Small intestine (tissue), 7 donors: ENCODE results near the gene CLPSL1. TPM values are rescaled to one million over a fixed set of nuclear protein-coding genes. Genes with fewer than 3 reads are reported as not detected.
A peak's percentile ranks its signal among the peaks of the same experiment; 100 is the strongest.

Experiments
- DNase-seq, 2 donors: peaks; one replicate each; pipeline versions ENCODE4 v3.0.0 to v3.0.0-alpha.2; 2013
- FAIRE-seq: peaks from 2 replicates; lab custom pipeline; 2012; peaks lifted over from hg19 to GRCh38; lab: Jason Lieb, UNC
- H3K27ac ChIP-seq, 3 donors: one replicate each; pipeline ENCODE4 v1.5.1; 2013; ENCODE audit warnings: low read length in 2 of 3, mild to moderate bottlenecking in 2 of 3, control low read depth in 1 of 3, inconsistent platforms in 1 of 3, low read depth in 1 of 3, moderate library complexity in 1 of 3
- H3K27me3 ChIP-seq, 3 donors: one replicate each; pipeline ENCODE4 v1.6.1; 2013; ENCODE audit warnings: low read length in 3 of 3, inconsistent platforms in 1 of 3; ENCODE audit not compliant: control insufficient read depth in 3 of 3, insufficient read depth in 3 of 3
- H3K36me3 ChIP-seq, 3 donors: one replicate each; pipeline ENCODE4 v1.6.1; 2013; ENCODE audit warnings: low read length in 3 of 3, inconsistent platforms in 1 of 3, low read depth in 1 of 3, mild to moderate bottlenecking in 1 of 3, moderate library complexity in 1 of 3; ENCODE audit not compliant: control insufficient read depth in 3 of 3, insufficient read depth in 2 of 3
- H3K4me1 ChIP-seq, 3 donors: one replicate each; pipeline ENCODE4 v1.6.1; 2013; ENCODE audit warnings: low read length in 2 of 3, inconsistent platforms in 1 of 3, low read depth in 1 of 3, mild to moderate bottlenecking in 1 of 3, moderate library complexity in 1 of 3; ENCODE audit not compliant: control insufficient read depth in 3 of 3, insufficient read depth in 2 of 3
- H3K4me3 ChIP-seq, 3 donors: one replicate each; pipeline ENCODE4 v1.5.1; 2013; ENCODE audit warnings: low read length in 3 of 3, control low read depth in 1 of 3, inconsistent platforms in 1 of 3, low read depth in 1 of 3, mild to moderate bottlenecking in 1 of 3, moderate library complexity in 1 of 3
- H3K9me3 ChIP-seq, 2 donors: one replicate each; pipeline ENCODE4 v1.6.1; 2013; ENCODE audit warnings: low read depth in 1 of 2, low read length in 1 of 2; ENCODE audit not compliant: control insufficient read depth in 2 of 2, insufficient read depth in 1 of 2
- WGBS, 3 donors: extraction: QIAGEN DNeasy Blood & Tissue Kit; methylation state at CpG; one replicate each; pipeline ENCODE4 v1.1.7; 2013; 5-methylcytosine and 5-hydroxymethylcytosine counted together
- polyA plus RNA-seq, 4 donors: library from polyadenylated mRNA; stranded (reverse) in 3 of 4; unstranded in 1 of 4; fragments of 200-250 nt in 3 of 4; fragments of 120-200 nt in 1 of 4; gene quantifications; one replicate each; pipeline versions ENCODE4 v1.2.1 to v1.2.3, GENCODE V29; 2013
- donor health status: healthy with polysubstance abuse.
- donor health status: control.
- donor health status: control.
- donor health status: Bipolar disorder and iron deficiency.
- donor health status: healthy.

The CLPSL1 gene
- polyA plus RNA-seq, 4 donors, result not detected

DNA sequence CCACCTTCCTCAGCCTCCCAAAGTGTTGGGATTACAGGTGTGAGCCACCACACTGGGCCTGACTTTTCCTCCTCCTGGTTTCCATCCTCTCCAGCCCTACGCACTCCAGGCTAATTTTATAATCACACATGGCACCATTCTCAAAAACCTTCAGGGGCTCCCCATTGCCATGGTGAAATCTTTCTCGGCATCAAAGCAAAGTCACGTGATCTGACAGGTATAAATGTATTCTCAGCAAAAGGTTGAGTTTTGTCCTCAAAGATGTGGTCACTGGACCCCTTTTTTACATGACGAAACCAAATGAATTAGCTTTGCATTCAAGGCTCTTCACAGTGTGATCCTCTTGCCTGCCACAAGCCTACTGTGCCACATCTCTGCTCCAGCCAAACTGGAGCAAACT lies 28.5 kb upstream of the CLPSL1 start:
- WGBS, 3 donors, result 87 to 94% (median 93%) methylated on average over 4 of the region's 4 CpGs

DNA sequence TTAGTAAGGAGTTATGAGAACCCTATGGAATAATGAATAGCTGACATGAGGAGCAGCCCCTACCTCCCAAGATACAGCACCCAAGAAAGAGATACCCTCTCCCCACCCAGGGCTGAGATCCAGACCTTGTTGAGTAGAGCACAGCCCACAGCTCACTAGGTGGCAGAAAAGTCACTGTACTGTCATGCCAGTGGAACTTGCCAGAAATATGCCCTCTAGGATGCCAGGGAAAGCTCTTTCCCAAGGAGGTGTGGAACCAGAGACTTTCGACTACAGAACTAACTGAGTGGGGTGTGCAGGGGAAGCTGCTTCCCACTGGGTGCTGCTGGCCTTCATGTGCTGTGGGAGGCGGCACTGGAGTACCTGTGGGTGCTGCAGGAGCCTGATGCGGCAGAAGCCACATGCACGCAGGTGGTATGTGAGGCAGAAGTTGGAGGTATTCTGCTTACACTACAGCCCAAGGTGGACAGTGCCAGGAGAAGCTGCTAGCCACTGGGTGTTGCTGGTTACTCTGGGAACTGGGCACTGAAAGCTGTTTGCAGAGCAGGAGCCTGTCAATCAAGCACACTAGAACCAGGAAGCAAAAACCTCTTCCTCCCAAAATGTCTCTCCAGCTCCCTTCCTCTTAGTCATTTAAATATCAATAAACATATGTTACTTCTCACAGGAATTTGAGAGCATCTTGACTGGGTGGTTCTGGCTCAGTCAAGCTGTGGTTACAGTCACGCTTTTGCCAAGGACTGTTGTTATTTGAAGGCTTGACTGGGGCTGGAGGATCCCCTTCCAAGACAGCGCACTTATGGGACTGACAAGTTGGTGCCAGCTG lies 26.2 kb upstream of the CLPSL1 start:
- FAIRE-seq, result no peak
- no peaks in the 10 kb centered on the region for H3K4me1 ChIP-seq

More for the DNA sequence above, 28.5 kb upstream of the CLPSL1 start:
- FAIRE-seq (no peak), DNase-seq (no peak)
- no peaks in the 10 kb centered on the region for H3K9me3 ChIP-seq
- H3K27me3 ChIP-seq, result peaks cover 0 to 2% (median 2%) of the 10 kb centered on the region in 3 donors
- no peak overlapping the region for H3K4me3 ChIP-seq
- no peaks in the 10 kb centered on the region for H3K4me1 ChIP-seq
- no peak overlapping the region for H3K27ac ChIP-seq
- no peaks in the 10 kb centered on the region for H3K36me3 ChIP-seq

DNA sequence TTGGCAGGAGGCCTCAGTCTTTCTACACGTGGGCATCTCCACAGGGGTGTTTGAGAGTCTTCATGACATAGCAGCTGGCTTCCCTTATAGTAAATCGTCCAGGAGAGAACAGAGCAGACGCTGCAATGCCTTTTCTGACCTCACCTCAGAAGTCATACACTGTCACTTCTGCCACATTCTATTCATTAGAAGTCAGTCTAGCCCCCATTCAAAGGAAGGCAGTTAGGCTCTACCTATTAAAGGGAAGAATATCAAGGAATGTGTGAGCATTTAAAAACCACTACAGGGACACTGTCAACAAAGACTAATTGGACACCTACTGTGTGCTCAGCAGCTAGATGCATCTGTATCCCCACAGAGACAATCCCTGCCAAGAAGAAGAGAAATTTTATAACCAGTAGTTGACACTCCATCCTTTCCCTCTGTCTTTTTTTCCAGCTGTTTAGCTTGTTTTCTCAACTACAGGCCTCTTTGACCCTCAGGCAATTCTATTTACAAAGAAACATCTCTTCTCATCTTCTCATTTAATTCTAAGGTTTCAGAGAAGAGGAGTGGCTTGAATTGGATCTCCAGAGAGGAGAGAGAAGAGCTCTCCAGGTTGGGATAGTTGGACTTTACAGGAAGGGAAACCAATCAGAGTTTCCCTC lies 25.4 kb upstream of the CLPSL1 start:
- DNase-seq (no peak), FAIRE-seq (no peak)
- 56 to 70% (median 61%) methylated on average over 3 of the region's 3 CpGs for WGBS, 3 donors
- H3K36me3 ChIP-seq, result no peaks in the 10 kb centered on the region
- no peak overlapping the region for H3K27ac ChIP-seq
- H3K4me3 ChIP-seq, result no peak overlapping the region
- no peaks in the 10 kb centered on the region for H3K9me3 ChIP-seq
- H3K4me1 ChIP-seq, result no peaks in the 10 kb centered on the region
- peaks cover 0 to 7% (median 2%) of the 10 kb centered on the region in 3 donors for H3K27me3 ChIP-seq

More for the DNA sequence above, 26.2 kb upstream of the CLPSL1 start:
- H3K27me3 ChIP-seq, result peaks cover 0 to 7% (median 2%) of the 10 kb centered on the region in 3 donors
- H3K36me3 ChIP-seq, result no peaks in the 10 kb centered on the region
- 85 to 90% (median 88%) methylated on average over 6 of the region's 6 CpGs for WGBS, 3 donors
- H3K4me3 ChIP-seq, result no peak overlapping the region
- no peak for DNase-seq
- H3K9me3 ChIP-seq, result no peaks in the 10 kb centered on the region
- H3K27ac ChIP-seq, result no peak overlapping the region

DNA sequence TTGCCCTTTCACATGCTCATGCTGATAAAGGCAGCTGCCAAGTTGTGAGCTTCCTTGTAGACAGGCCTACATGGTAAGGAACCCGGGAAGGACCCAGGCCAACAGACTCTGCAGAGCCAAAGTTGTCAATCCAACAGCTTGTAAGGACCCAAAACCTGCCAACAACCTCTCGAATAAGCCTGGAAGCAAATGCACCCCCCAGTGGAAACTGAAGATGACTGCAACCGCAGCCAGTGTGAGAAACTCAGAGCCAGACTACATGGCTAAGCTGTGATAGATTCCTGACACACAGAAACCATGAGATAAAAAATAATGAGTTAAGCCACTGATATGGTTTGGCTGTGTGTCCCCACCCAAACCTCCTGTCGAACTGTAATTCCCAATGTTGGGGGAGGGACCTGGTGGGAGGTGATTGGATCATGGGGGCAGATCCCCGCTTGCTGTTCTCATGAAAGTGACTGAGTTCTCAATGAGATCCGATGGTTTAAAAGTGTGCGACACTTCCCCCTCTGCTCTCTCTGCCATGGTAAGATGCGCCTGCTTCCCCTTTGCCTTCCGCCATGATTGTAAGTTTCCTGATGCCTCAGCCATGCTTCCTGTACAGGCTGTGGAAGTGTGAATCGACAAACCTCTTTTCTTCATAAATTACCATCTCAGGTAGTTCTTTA lies 23.2 kb upstream of the CLPSL1 start:
- Histone ChIP-seq H3K27ac (no peak overlapping the region), H3K4me3 (no peak overlapping the region), H3K36me3 (no peaks in the 10 kb centered on the region), H3K9me3 (no peaks in the 10 kb centered on the region), H3K4me1 (no peaks in the 10 kb centered on the region), H3K27me3 (peaks cover 0 to 10% (median 2%) of the 10 kb centered on the region in 3 donors)
- DNase-seq (peak; percentile 36 to 43), FAIRE-seq (no peak)
- 54 to 61% (median 59%) methylated on average over 10 of the region's 10 CpGs for WGBS, 3 donors

DNA sequence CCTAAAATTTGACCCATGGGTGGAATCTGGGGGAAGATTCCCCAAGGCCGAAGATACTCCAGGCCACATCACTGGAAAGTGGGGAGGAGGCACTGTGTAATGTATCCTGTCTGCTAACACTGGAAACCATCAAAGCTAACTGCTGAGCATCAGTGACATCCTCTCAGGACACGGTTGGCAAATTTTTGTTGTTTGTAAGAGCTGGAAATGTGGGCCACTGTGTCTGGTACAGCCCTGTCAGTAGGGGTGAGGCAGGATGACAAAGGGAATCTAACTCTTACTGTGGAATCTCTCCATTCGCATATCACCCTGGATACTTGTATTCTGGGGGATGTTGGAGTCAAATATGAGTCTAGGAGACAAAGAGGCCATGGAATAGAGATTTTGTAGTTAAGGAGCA lies 21.4 kb upstream of the CLPSL1 start:
- 78 to 85% (median 84%) methylated on average over 3 of the region's 3 CpGs for WGBS, 3 donors
- Histone ChIP-seq H3K27ac (no peak overlapping the region), H3K4me1 (no peaks in the 10 kb centered on the region), H3K9me3 (no peaks in the 10 kb centered on the region), H3K27me3 (peaks cover 0 to 22% (median 5%) of the 10 kb centered on the region in 3 donors), H3K4me3 (no peak overlapping the region), H3K36me3 (no peaks in the 10 kb centered on the region)
- no peak for DNase-seq
- no peak for FAIRE-seq

DNA sequence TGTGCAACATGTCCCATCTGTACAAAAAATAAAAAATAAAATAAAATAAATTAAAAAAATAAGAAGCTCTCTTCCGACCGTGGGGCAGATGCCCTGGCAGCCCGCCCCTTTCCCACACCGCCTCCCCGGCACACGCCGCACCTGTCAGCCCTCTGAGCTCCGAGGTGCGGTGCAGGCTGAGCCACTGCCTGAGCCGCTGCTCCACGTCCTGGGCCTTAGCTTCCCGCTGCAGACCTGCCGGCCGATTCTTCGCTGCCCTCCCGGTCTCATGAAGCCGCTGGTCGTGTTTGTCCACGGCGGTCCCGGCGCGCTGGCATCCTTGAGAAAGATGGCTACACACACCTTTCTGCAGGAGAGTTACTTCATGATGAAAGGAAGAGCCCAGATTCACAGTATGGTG lies 15.1 kb upstream of the CLPSL1 start:
- DNase-seq (no peak), FAIRE-seq (no peak)
- H3K4me3 ChIP-seq, result no peak overlapping the region
- 57 to 84% (median 75%) methylated on average over 23 of the region's 23 CpGs for WGBS, 3 donors
- no peak overlapping the region for H3K27ac ChIP-seq
- no peaks in the 10 kb centered on the region for H3K9me3 ChIP-seq
- H3K36me3 ChIP-seq, result no peaks in the 10 kb centered on the region
- no peaks in the 10 kb centered on the region for H3K4me1 ChIP-seq
- H3K27me3 ChIP-seq, result peaks cover 0 to 32% (median 8%) of the 10 kb centered on the region in 3 donors

DNA sequence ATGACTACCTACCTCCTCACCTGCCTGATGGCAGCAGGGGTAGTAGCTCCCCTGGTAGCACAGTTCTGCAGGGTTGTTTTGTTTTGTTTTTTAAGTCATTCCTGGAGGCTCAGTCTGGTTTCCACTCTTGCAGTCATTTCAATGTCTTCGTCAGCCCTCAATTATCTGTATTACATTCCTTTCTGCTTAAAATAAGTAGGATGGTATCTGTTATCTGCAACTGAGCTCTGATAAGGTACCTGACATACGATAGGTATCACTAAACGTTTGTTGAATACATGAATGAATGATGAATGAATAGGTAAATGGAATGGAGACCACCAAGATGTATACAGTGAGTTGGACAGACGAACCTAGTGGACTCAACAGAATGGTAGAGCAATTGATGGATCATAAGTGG lies 11.6 kb upstream of the CLPSL1 start:
- no peak overlapping the region for H3K4me3 ChIP-seq
- H3K36me3 ChIP-seq, result no peaks in the 10 kb centered on the region
- WGBS, 3 donors, result 54 to 73% (median 66%) methylated on average over 4 of the region's 4 CpGs
- no peak overlapping the region for H3K27ac ChIP-seq
- peaks cover 0 to 25% (median 4%) of the 10 kb centered on the region in 3 donors for H3K27me3 ChIP-seq
- DNase-seq, result no peak
- FAIRE-seq, result no peak
- H3K9me3 ChIP-seq, result no peaks in the 10 kb centered on the region
- no peaks in the 10 kb centered on the region for H3K4me1 ChIP-seq

DNA sequence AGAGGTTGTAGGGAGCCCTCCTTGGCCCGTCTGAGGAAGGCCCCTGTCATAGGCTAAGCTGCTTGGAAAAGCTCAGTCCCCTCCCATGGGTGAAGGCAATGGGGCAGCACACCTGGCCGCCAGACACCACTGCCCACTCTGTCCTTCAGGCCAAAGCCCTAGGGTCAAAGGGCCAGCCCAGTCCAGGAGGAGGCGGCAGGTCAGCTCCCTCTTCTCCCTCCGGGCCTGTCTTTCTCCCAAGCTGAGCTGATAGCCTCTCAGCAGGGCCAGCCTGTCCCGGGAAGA lies 9.5 kb upstream of the CLPSL1 start:
- Histone ChIP-seq H3K36me3 (no peaks in the 10 kb centered on the region), H3K9me3 (no peaks in the 10 kb centered on the region), H3K4me3 (no peak overlapping the region), H3K27me3 (peaks cover 0 to 19% (median 5%) of the 10 kb centered on the region in 3 donors), H3K4me1 (no peaks in the 10 kb centered on the region), H3K27ac (no peak overlapping the region)
- WGBS, 3 donors, result 66 to 88% (median 77%) methylated on average over 5 of the region's 5 CpGs
- no peak for DNase-seq
- no peak for FAIRE-seq
